Stromal cell of bone marrow (primary cell): Measurements from ENCODE around the gene XPR1.
A peak's percentile ranks its signal among the peaks of the same experiment; 100 is the strongest.

Source experiments
- DNase-seq: peaks from one replicate; pipeline ENCODE4 v3.0.0-alpha.2; 2012; ENCODE audit warnings: low read depth

Gene XPR1

DNA sequence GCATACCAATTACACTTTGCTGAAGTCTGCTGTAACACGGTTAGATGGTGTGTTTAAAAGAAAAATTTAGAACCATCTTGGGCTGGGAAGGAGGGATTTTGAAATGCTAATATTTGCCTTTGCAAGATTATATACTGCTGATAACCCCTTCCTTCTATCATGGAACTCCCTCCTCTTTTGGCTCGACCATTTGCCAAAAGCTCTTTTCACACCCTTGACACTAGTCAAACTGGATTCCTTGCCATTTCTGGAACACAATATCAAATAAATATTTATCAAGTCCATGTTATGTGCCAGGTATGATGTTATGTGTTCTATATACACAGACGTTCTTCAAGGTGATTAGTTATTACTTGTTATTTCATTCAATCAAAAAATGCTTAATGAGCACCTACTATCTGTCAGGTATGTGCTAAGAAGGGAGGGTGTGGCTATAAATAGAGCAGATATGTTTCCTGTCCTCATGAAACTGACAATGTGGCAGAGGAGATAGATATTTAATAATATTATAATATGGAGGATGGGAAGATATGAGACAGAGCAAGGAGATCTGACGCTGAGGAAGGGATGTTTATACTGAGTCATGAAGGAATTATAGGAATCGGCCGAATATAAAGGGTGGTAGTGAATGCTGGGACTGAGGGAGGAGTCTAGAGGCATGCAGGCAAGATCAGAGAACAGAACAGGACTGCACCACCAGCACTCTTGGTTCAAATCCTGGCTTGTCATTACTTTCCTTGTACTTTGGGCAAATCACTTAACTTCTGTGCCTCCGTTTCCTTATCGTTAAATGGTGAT, 16.1 kb upstream of the XPR1 start:
- no peak for DNase-seq

- DNase-seq = no peak
Observed at GRCh38 chr1:180616439-180616838, 15.4 kb upstream of the XPR1 start.

- no peak for DNase-seq
Observed at GRCh38 chr1:180617774-180618395, 13.9 kb upstream of the XPR1 start.

- no peak for DNase-seq
Observed at GRCh38 chr1:180620581-180620980, 11.2 kb upstream of the XPR1 start.

DNA sequence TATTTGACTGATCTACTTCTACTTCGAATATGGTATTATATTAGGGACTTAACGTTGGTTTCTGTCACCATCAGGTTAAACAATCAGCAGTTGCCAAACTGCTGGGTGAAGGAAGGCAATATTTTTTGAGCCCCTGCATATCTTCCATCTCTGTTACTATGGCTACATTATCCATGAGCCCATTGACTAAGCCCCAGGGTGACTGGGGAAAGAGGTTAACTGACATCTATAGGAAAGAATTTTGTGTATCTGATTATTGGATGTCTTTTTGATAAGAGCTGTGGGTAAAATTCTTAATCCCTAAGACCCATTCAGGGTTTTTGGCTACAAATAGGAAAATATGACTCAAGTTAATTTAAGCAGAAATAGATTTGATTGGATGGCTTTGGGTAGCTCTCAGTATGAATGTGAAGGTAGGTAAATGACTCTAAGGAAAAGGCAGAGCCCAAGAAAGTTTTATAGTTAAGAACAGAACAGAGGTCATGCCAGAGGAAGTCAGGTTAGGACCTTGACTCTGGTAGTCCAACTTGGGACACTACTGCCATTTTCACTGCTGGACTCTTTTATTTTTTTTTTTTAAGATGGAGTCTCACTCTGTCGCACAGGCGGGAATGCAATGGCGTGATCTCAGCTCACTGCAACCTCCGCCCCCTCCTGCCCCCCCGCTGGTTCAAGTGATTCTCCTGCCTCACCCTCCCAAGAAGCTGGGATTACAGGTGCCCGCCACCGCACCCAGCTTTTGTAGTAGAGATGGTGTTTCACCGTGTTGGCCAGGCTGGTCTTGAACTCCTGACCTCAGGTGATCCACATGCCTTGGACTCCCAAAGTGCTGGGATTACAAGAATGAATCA, 8.9 kb upstream of the XPR1 start:
- no peak for DNase-seq

DNA sequence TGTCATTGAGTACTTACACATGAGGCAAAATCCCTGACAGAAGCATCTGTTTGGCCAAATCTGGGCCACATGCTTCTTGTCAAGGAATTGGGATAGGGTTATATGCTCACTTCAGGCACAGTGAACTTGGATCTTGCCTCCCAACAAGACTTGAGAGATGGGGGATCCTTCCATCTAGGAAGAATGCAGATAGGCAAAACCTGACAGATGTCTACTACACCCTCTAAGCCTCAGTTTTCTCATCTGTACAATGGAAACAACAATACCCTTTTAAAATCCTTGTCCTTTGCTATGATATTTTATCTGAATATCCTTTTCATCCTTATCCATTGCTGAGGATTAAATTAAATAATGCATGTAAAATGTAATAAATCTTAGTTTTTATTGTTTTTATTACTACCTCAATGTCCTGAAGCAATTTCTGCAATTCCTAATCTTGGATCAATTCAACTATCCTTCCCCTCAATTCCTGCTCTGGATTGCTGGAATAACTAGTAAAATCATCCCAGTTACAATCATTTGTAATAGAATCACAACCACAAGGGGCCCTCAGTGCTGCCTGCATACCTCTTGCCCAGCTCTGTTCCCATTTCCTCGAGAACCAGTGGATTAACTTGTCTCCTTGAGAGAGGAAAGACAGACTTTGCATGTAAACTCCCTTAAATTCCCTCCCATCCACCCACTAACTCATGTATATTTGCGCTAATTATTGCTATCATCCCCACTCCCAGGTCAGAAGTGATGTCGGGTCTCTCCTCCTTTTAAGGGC, 8.1 kb upstream of the XPR1 start:
- DNase-seq = no peak

- DNase-seq = no peak
Observed at GRCh38 chr1:180626711-180627110, 5.1 kb upstream of the XPR1 start.

DNA sequence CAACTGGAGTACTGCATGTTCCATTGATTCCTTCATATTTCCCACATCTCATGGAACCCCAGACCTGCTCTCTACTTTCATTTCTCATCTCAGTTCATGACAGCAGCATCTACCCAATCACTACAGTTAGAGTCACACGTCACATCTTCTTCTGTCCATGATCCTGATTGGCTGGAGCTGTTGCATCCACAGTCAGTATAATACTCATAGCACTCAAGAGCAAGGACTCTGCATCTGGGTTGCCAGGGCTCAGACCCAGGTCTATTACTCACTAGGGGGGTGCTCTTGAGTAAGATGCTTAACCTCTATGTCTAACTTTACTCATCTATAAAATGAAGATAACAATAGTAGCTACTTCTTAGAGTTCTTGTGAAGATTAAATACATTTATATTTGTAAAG, 4.4 kb upstream of the XPR1 start:
- DNase-seq = no peak

DNA sequence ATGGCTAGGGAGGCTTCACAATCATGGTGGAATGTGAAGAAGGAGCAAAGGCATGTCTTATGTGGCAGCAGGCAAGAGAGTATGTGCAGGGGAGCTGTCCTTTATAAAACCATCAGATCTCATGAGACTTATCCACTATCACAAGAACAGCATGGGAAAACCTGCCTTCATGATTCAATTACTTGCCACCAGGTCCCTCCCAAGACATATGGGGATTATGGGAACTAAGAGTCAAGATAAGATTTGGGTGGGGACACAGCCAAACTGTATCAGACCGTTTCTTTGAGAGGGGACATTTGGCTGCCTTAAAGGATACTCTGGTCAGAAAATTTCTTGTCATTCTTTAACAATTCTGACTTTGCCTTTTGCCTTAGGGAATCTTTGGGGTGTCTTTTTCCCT, 3.2 kb upstream of the XPR1 start:
- no peak for DNase-seq

- DNase-seq = peak; percentile 74
Observed at GRCh38 chr1:180630408-180631193, 1.2 kb upstream of the XPR1 start.

- DNase-seq = no peak
Observed at GRCh38 chr1:180631194-180631765, 542 bp upstream of the XPR1 start.

GRCh38 chr1:180632326-180633056, 669 bp downstream of the XPR1 start:
- DNase-seq = no peak

DNA sequence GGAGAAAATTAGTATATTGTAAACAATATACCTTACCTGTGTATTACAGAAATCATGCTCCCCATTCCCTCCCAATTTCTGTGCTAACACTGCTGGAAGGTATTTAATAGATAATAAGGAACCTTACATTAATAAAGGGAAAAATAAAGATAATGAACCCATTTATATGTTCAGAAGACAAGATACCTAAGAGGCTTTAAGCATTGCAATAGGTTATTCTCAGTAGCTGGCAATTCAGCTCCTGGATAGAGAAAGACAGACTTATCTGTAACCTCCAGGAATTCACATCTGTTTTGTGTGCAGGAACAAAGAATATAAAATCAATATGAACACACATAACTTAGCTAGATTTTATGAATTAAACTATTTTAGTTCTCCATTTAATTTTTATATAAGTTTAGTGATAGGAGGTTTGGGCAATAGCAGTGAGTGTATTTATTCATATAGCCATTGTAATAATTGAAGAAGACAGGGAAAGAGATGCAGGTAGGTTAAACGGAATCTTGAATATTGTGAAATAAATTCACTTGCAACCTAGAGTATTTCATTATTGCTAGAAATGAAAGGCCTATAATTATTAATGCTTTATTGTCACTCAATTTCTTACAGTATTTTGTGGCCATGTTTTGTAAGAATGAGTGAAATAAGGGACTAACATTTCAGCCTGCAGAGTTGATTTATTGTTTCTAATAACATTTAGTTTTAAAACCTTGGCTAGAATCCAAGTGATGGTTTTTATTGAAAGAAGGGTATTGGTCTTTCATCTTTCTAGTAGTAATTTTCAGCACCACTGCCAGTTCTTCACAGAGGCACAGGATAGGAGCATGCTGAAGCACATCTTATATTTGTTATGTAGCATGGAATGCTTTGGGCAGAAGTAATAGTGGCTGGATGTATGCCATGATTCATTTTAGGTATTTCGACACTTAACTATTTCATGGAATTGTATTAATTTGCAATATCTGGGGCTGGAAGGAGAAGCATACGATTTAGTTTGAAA, 1.5 kb downstream of the XPR1 start:
- DNase-seq = no peak

DNA sequence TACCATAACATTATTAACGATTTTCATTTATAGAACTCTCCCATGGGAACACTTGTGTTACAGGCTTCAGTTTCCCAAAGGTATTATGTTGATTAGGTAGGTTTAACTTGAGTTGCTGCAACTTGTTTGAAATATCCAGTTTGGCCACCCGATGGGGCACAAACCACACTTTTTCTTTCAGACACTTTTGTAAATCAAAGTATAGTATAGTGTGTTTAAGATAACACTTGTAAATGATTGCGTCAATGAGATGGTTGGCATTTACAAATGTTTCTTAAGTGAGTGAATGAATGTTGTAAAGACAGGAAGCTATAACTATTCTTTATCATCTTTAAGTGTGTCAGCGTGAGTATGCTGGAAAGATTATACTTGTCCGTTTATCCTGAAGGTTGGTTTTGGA, 4.3 kb downstream of the XPR1 start:
- DNase-seq = no peak

DNA sequence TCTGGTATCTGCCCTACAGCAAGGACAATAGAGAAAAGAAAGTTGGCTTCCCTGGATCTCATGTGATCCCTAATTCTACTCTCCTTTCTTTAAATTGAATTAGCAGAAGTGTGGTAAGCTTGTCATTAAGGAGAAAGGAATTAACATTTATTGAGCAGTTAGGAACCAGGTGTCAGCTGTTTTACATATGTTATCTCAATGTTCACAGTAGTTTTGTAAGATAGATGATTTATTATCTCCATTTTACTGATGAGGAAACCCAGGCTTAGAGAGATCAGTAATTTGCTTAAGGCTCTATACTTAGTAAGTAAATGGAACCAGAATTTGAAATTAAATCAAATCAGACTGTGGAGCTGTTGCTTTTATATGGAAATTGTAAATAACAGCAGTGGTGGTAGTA, 8.0 kb downstream of the XPR1 start:
- DNase-seq = no peak

GRCh38 chr1:180640531-180640949, 8.7 kb downstream of the XPR1 start:
- DNase-seq = no peak

- no peak for DNase-seq
Observed at GRCh38 chr1:180641662-180642061, 9.8 kb downstream of the XPR1 start.

GRCh38 chr1:180642781-180643180, 11.0 kb downstream of the XPR1 start:
- no peak for DNase-seq

DNA sequence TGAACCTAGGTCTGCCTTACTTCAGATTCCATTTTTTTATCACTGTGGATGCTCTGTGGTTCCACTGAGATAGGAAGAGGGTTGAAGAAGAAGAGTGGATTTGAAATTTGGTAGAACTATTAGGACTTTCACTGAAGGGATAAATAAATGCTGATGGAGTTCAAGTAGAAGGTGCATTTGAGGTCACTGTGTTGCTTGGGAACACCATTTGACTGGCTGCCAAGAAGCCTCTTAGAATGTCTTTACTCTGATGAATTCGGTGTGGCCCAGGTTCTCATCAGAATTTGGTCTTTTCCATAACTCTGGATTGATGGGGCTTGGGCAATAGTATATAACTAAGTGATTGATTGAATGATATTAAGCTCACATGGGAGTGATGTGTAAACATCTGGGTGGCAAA, 11.9 kb downstream of the XPR1 start:
- DNase-seq = no peak
